ENCODE data around the gene SERPINC1.

DNA sequence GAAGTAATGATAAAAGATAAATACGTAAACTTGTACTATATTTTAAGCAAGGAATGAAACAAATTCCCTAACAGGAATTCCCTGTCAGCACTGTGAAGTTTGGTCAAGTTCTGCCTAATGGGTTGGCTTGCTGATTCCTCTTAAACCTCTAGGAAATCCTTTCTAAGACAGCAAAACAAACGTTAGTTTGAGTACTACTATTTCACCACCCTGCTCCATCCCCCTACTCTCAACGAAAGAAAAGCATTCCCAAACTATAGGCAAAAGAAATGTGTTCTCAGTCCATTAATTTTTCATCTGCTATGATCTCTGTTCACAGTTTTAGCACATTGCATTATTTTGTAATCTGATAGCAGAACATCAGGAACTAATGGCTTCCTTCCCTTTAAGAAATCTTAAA, 16.1 kb downstream of the SERPINC1 start:
- TF ChIP-seq POLR2AphosphoS5 (IDR thresholded peaks at IDR 0.05; ENCODE audit: borderline replicate concordance, low read depth, low read length) = no peak
- no peak for TF ChIP-seq EZH2 (IDR thresholded peaks at IDR 0.05)

Measured in SK-N-MC (cell line).